Activated T-cell treated with anti-CD3 and anti-CD28 coated beads, Interleukin-2, amount 50 U/mL, for 72 hours (primary cell): Measurements from ENCODE around the gene TCF12. TPM values are rescaled to one million over a fixed set of nuclear protein-coding genes. Genes with fewer than 3 reads are reported as not detected.
"Not testable (repeated sequence)": the region's sequence is repeated elsewhere in the genome, so short reads cannot be mapped to it uniquely, and the experiment has no call there.

Source experiments
- ATAC-seq, 2 donors: fragments of 150-1000 bp; cut with Tn5 transposase; replicated peaks in 1 of 2; 2 replicates each; pipeline ENCODE4 v1.10.0; 2021; ENCODE audit warnings: moderate library complexity in 2 of 2, mild to moderate bottlenecking in 1 of 2
- DNase-seq, 2 donors: peaks; one replicate each; pipeline ENCODE4 v3.0.0; 2021 to 2022; ENCODE audit warnings: mixed read lengths in 1 of 2
- H3K27ac Mint-ChIP-seq: one replicate; pipeline ENCODE4 v1.8.0; 2022; ENCODE audit warnings: mild to moderate bottlenecking, moderate library complexity, mixed read lengths
- H3K27me3 Mint-ChIP-seq: one replicate; pipeline ENCODE4 v1.8.0; 2022; ENCODE audit warnings: low read depth, mixed read lengths
- H3K36me3 Mint-ChIP-seq, 2 donors: one replicate each; pipeline ENCODE4 v1.8.0; 2022; ENCODE audit warnings: mixed read lengths in 2 of 2, mild to moderate bottlenecking in 1 of 2; ENCODE audit not compliant: insufficient read depth in 2 of 2
- H3K4me1 Mint-ChIP-seq: one replicate; pipeline ENCODE4 v1.8.0; 2022; ENCODE audit warnings: low read depth, mixed read lengths
- H3K4me3 Mint-ChIP-seq, 2 donors: one replicate each; pipeline ENCODE4 v1.8.0; 2022; ENCODE audit warnings: mild to moderate bottlenecking in 2 of 2, mixed read lengths in 2 of 2, moderate library complexity in 2 of 2
- H3K9me3 Mint-ChIP-seq, 2 donors: one replicate each; pipeline ENCODE4 v1.8.0; 2022; ENCODE audit warnings: mixed read lengths in 2 of 2
- total RNA-seq, 2 donors: library from RNA; stranded (reverse); gene quantifications; one replicate each; pipeline ENCODE4 v1.2.3, GENCODE V29; 2022

Gene TCF12
- total RNA-seq, 2 donors from 2014 or later = 93.0 to 108 TPM

- H3K27me3 Mint-ChIP-seq = no peaks in the 10 kb centered on the region
- ATAC-seq (no peak), DNase-seq (no peak)
- no peak overlapping the region for H3K4me3 Mint-ChIP-seq
- peaks cover 10 to 20% of the 10 kb centered on the region in 2 donors for H3K36me3 Mint-ChIP-seq
- H3K9me3 Mint-ChIP-seq = peaks cover 3 to 8% of the 10 kb centered on the region in 2 donors
- H3K27ac Mint-ChIP-seq = no peak overlapping the region
- peaks cover 40% of the 10 kb centered on the region for H3K4me1 Mint-ChIP-seq
Observed at GRCh38 chr15:56940388-56940787, 21.9 kb downstream of the TCF12 start.

- DNase-seq (no peak), ATAC-seq (no peak)
- H3K4me1 Mint-ChIP-seq = peaks cover 29% of the 10 kb centered on the region
- peaks cover 13 to 14% of the 10 kb centered on the region in 2 donors for H3K36me3 Mint-ChIP-seq
- H3K27ac Mint-ChIP-seq = no peak overlapping the region
- no peak overlapping the region for H3K4me3 Mint-ChIP-seq
- peaks cover 0 to 2% of the 10 kb centered on the region in 2 donors for H3K9me3 Mint-ChIP-seq
- H3K27me3 Mint-ChIP-seq = no peaks in the 10 kb centered on the region
Observed at GRCh38 chr15:56942118-56942517, 23.7 kb downstream of the TCF12 start.

- no peak overlapping the region for H3K4me3 Mint-ChIP-seq
- no peak for DNase-seq
- H3K27me3 Mint-ChIP-seq = no peaks in the 10 kb centered on the region
- peaks cover 0 to 2% of the 10 kb centered on the region in 2 donors for H3K9me3 Mint-ChIP-seq
- no peak overlapping the region for H3K27ac Mint-ChIP-seq
- H3K36me3 Mint-ChIP-seq = peaks cover 13 to 14% of the 10 kb centered on the region in 2 donors
- ATAC-seq = no peak
- H3K4me1 Mint-ChIP-seq = peaks cover 25% of the 10 kb centered on the region
Observed at GRCh38 chr15:56943403-56943802, 25.0 kb downstream of the TCF12 start.

DNA sequence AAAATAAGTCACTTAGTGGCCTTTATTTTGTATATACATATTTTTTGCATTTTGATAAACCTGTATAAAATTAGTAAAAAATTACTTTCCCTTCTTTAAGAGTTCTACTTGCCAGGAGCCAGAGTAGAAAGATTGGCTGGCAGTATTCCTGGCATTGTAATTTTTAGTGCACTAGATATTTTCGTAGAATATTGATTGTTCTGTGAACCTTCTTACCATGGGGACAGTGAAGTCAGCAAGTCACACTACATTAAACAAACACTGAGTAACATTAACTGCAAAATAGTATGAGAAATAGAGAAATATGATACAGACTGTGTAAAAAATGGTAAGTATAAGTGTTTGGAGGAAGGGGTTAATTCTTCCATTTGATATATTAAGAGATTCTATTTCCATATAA, 26.0 kb downstream of the TCF12 start:
- Mint-ChIP-seq H3K4me1 (peaks cover 14% of the 10 kb centered on the region), H3K9me3 (peaks cover 0 to 2% of the 10 kb centered on the region in 2 donors), H3K4me3 (no peak overlapping the region), H3K27me3 (no peaks in the 10 kb centered on the region), H3K36me3 (peaks cover 9 to 14% of the 10 kb centered on the region in 2 donors), H3K27ac (no peak overlapping the region)
- ATAC-seq = no peak
- no peak for DNase-seq

- no peaks in the 10 kb centered on the region for H3K27me3 Mint-ChIP-seq
- no peak for ATAC-seq
- no peak overlapping the region for H3K27ac Mint-ChIP-seq
- peaks cover 8 to 14% of the 10 kb centered on the region in 2 donors for H3K36me3 Mint-ChIP-seq
- no peak overlapping the region for H3K4me3 Mint-ChIP-seq
- peaks cover 12% of the 10 kb centered on the region for H3K4me1 Mint-ChIP-seq
- peaks cover 0 to 2% of the 10 kb centered on the region in 2 donors for H3K9me3 Mint-ChIP-seq
- DNase-seq = no peak
Observed at GRCh38 chr15:56946150-56946549, 27.7 kb downstream of the TCF12 start.

DNA sequence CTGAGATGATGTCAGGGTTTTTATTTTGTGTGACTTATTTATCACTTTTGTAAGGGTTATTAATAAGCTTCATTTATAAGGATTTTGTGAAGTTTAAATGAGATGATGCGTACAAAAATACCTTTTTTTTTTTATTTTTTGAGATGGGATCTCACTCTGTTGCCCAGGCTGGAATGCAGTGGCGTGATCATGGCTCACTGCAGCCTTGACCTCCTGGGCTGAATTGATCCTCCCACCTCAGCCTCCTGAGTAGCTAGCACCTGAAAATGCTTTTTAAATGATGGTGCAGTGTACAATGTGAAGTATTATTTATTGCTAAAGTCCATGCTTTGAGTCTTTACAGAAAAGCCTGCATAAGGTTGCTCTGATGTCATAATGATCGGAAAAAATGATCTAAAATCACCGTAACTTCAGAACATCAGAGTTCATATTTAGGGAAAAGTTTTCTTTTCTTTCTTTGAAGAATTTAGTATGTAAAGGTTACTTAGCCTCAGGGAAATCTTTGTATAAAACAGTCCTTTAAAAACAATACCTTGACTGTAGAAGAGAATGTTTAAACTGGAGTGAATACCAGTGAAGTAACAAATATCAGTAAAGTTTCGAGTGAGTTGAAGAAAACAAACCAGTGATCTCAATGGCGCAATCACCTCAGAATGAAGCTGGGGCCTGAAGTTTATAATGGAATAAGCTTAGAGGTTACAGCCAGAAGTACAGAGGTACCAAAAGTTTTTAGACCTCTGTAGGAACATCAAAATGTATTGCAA, 29.7 kb downstream of the TCF12 start:
- H3K4me3 Mint-ChIP-seq = no peak overlapping the region
- peaks cover 6% of the 10 kb centered on the region for H3K4me1 Mint-ChIP-seq
- no peak overlapping the region for H3K27ac Mint-ChIP-seq
- no peaks in the 10 kb centered on the region for H3K27me3 Mint-ChIP-seq
- no peak for ATAC-seq
- H3K9me3 Mint-ChIP-seq = peaks cover 0 to 2% of the 10 kb centered on the region in 2 donors
- peaks cover 10 to 19% of the 10 kb centered on the region in 2 donors for H3K36me3 Mint-ChIP-seq
- DNase-seq = no peak

DNA sequence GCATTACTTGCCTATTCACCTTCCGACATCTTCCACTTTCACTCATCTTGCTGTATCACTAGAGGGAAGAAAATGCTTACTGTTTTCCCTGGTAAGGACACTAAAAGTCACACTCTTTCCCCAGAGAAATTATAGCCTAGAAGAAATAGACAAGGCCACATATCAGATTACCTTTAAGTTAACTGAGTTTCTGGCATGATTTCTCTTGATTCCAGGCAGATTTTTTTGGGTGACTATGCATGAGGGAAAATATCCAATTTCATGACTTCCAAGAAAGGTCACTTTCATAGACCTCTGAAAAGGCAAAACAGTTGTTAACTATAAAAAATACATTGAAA, 30.3 kb downstream of the TCF12 start:
- peaks cover 0 to 2% of the 10 kb centered on the region in 2 donors for H3K9me3 Mint-ChIP-seq
- H3K27me3 Mint-ChIP-seq = no peaks in the 10 kb centered on the region
- ATAC-seq = no peak
- no peak overlapping the region for H3K27ac Mint-ChIP-seq
- H3K4me1 Mint-ChIP-seq = peaks cover 6% of the 10 kb centered on the region
- H3K4me3 Mint-ChIP-seq = no peak overlapping the region
- peaks cover 10 to 21% of the 10 kb centered on the region in 2 donors for H3K36me3 Mint-ChIP-seq
- no peak for DNase-seq

DNA sequence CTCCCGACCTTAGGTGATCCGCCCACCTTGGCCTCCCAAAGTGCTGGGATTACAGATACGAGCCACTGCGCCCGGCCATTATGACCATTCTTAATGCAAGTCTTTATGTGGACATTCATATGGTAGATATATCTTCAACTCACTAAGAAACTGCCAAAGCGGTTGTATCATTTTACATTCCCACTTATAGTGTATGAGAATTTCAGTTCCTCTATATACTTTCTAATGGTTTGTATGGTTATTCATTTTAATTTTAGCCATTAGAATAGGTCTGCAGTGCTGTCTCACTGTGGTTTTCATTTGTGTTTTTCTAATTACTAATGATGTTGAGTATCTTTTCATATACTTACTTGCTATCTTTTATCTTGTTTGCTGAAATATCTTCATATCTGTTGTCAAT, 32.5 kb downstream of the TCF12 start:
- no peak overlapping the region for H3K4me3 Mint-ChIP-seq
- no peak for ATAC-seq
- peaks cover 14 to 28% of the 10 kb centered on the region in 2 donors for H3K36me3 Mint-ChIP-seq
- H3K9me3 Mint-ChIP-seq = peaks cover 6% of the 10 kb centered on the region in 2 donors
- peak overlapping the region; percentile 65 for H3K27ac Mint-ChIP-seq
- H3K4me1 Mint-ChIP-seq = peaks cover 6% of the 10 kb centered on the region
- no peaks in the 10 kb centered on the region for H3K27me3 Mint-ChIP-seq
- DNase-seq = no peak

GRCh38 chr15:56953790-56954189, 35.3 kb downstream of the TCF12 start:
- Mint-ChIP-seq H3K27me3 (no peaks in the 10 kb centered on the region), H3K27ac (no peak overlapping the region), H3K4me3 (no peak overlapping the region), H3K36me3 (peaks cover 17 to 27% of the 10 kb centered on the region in 2 donors), H3K4me1 (peaks cover 12% of the 10 kb centered on the region), H3K9me3 (peaks cover 6 to 9% of the 10 kb centered on the region in 2 donors)
- ATAC-seq = no peak
- no peak for DNase-seq

GRCh38 chr15:56955011-56955410, 36.6 kb downstream of the TCF12 start:
- DNase-seq, H3K27me3 Mint-ChIP-seq, H3K27ac Mint-ChIP-seq, H3K4me3 Mint-ChIP-seq, ATAC-seq, H3K9me3 Mint-ChIP-seq: not testable (repeated sequence)
- Mint-ChIP-seq H3K4me1 (peaks cover 18% of the 10 kb centered on the region), H3K36me3 (peaks cover 16 to 27% of the 10 kb centered on the region in 2 donors)

GRCh38 chr15:56956538-56956937, 38.1 kb downstream of the TCF12 start:
- ATAC-seq (no peak), DNase-seq (no peak)
- H3K9me3 Mint-ChIP-seq = peaks cover 6 to 9% of the 10 kb centered on the region in 2 donors
- peaks cover 18% of the 10 kb centered on the region for H3K4me1 Mint-ChIP-seq
- peaks cover 15 to 27% of the 10 kb centered on the region in 2 donors for H3K36me3 Mint-ChIP-seq
- no peak overlapping the region for H3K27ac Mint-ChIP-seq
- H3K4me3 Mint-ChIP-seq = no peak overlapping the region
- no peaks in the 10 kb centered on the region for H3K27me3 Mint-ChIP-seq

GRCh38 chr15:56957812-56958406, 39.5 kb downstream of the TCF12 start:
- H3K9me3 Mint-ChIP-seq = peaks cover 6 to 9% of the 10 kb centered on the region in 2 donors
- H3K27me3 Mint-ChIP-seq = no peaks in the 10 kb centered on the region
- DNase-seq = no peak
- peaks cover 13 to 22% of the 10 kb centered on the region in 2 donors for H3K36me3 Mint-ChIP-seq
- ATAC-seq = no peak
- H3K27ac Mint-ChIP-seq = no peak overlapping the region
- peaks cover 27% of the 10 kb centered on the region for H3K4me1 Mint-ChIP-seq
- H3K4me3 Mint-ChIP-seq = no peak overlapping the region

GRCh38 chr15:56959318-56959648, 40.8 kb downstream of the TCF12 start:
- no peak for DNase-seq
- Mint-ChIP-seq H3K27ac (no peak overlapping the region), H3K27me3 (no peaks in the 10 kb centered on the region), H3K4me1 (peaks cover 41% of the 10 kb centered on the region), H3K9me3 (peaks cover 6 to 9% of the 10 kb centered on the region in 2 donors), H3K4me3 (no peak overlapping the region), H3K36me3 (peaks cover 13 to 17% of the 10 kb centered on the region in 2 donors)
- ATAC-seq = no peak
